ENCODE results near the gene SULT1C4.
"Not testable (repeated sequence)": the region's sequence is repeated elsewhere in the genome, so short reads cannot be mapped to it uniquely, and the experiment has no call there.

The SULT1C4 gene

GRCh38 chr2:108377815-108378630 lies at the start of gene SULT1C4:
SULT1C4 (plus strand) TSS chr2:108377954; CDS start chr2:108378338, 384 bp downstream.
- no peak for DNase-seq

GRCh38 chr2:108329771-108330170 lies 48.0 kb upstream of the SULT1C4 start:
- DNase-seq: no peak

GRCh38 chr2:108330979-108331378 lies 46.8 kb upstream of the SULT1C4 start:
- DNase-seq: no peak

GRCh38 chr2:108345951-108346350 lies 31.8 kb upstream of the SULT1C4 start:
- no peak for DNase-seq

GRCh38 chr2:108346827-108347226 lies 30.9 kb upstream of the SULT1C4 start:
- DNase-seq: no peak

- no peak for DNase-seq
Measured at GRCh38 chr2:108347786-108348185, 30.0 kb upstream of the SULT1C4 start.

- DNase-seq: no peak
Measured at GRCh38 chr2:108348816-108349570, 28.8 kb upstream of the SULT1C4 start.

- no peak for DNase-seq
Measured at GRCh38 chr2:108349571-108349928, 28.2 kb upstream of the SULT1C4 start.

GRCh38 chr2:108351889-108352288 lies 25.9 kb upstream of the SULT1C4 start:
- DNase-seq: no peak

GRCh38 chr2:108354136-108354535 lies 23.6 kb upstream of the SULT1C4 start:
- DNase-seq: no peak

GRCh38 chr2:108355906-108356734 lies 21.6 kb upstream of the SULT1C4 start:
- DNase-seq: no peak

- DNase-seq: not testable (repeated sequence)
Measured at GRCh38 chr2:108359336-108359735, 18.4 kb upstream of the SULT1C4 start.

- no peak for DNase-seq
Measured at GRCh38 chr2:108360776-108361468, 16.8 kb upstream of the SULT1C4 start.

GRCh38 chr2:108363024-108363907 lies 14.5 kb upstream of the SULT1C4 start:
- DNase-seq: no peak

GRCh38 chr2:108363908-108364225 lies 13.9 kb upstream of the SULT1C4 start:
- no peak for DNase-seq

- no peak for DNase-seq
Measured at GRCh38 chr2:108364676-108365297, 13.0 kb upstream of the SULT1C4 start.

GRCh38 chr2:108365656-108366055 lies 12.1 kb upstream of the SULT1C4 start:
- no peak for DNase-seq

GRCh38 chr2:108367014-108367413 lies 10.7 kb upstream of the SULT1C4 start:
- no peak for DNase-seq

GRCh38 chr2:108367561-108368175 lies 10.1 kb upstream of the SULT1C4 start:
- DNase-seq: no peak

- DNase-seq: no peak
Measured at GRCh38 chr2:108369153-108369552, 8.6 kb upstream of the SULT1C4 start.

- no peak for DNase-seq
Measured at GRCh38 chr2:108370080-108370479, 7.7 kb upstream of the SULT1C4 start.

All from CD4-positive, alpha-beta T cell treated with Interleukin-6 for 4 hours (primary cell).